HG02759 (cell line): ENCODE results near the gene INPP1.
"Not testable (repeated sequence)": the region's sequence is repeated elsewhere in the genome, so short reads cannot be mapped to it uniquely, and the experiment has no call there.

Source experiments
- ATAC-seq: cut with Tn5 transposase; IDR thresholded peaks from one replicate; pipeline ENCODE4 v1.9.1; 2021; ENCODE audit warnings: mild to moderate bottlenecking, moderate library complexity; ENCODE audit not compliant: unreplicated experiment

Gene INPP1, protein sequence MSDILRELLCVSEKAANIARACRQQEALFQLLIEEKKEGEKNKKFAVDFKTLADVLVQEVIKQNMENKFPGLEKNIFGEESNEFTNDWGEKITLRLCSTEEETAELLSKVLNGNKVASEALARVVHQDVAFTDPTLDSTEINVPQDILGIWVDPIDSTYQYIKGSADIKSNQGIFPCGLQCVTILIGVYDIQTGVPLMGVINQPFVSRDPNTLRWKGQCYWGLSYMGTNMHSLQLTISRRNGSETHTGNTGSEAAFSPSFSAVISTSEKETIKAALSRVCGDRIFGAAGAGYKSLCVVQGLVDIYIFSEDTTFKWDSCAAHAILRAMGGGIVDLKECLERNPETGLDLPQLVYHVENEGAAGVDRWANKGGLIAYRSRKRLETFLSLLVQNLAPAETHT

GRCh38 chr2:190343536-190344275, at the start of gene INPP1:
TSS of gene INPP1 (plus strand) at chr2:190343589. CDS start at chr2:190360103, 16,514 bp downstream.
- ATAC-seq = peak; percentile 67

DNA sequence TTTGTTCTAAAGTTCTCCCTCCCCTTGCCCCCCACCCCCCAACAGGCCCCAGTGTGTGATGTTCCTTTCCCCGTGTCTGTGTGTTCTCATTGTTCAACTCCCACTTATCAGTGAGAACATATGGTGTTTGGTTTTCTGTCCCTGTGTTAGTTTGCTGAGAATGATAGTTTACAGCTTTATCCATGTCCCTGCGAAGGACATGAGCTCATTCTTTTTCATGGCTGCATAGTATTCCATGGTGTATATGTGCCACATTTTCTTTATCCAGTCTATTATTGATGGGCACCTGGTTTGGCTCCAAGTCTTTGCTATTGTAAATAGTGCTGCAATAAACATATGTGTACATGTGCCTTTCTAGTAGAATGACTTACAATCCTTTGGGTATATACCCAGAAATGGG, 45.5 kb upstream of the INPP1 start:
- not testable (repeated sequence) for ATAC-seq

- no peak for ATAC-seq
Measured at GRCh38 chr2:190301032-190301431, 42.4 kb upstream of the INPP1 start.

DNA sequence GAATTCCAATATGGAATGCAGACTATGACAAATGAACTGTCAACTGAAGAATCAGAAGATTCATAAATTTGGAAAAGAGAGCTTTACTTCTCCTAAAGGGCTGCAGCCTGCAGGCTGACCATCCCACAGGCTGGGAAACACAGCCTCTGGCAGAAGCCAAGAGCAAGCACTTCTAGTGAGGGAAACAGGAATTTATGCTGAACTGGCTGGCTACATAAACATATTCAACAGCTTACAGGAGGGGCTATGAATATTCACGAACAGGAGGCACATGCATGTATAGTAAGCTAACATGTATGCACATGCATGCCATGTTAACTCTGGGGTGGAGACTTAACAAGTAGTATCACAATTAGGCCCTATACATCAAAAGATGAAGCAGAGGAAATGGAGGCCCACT, 41.3 kb upstream of the INPP1 start:
- ATAC-seq = no peak

- no peak for ATAC-seq
Measured at GRCh38 chr2:190303647-190304046, 39.7 kb upstream of the INPP1 start.

GRCh38 chr2:190304404-190304803, 39.0 kb upstream of the INPP1 start:
- no peak for ATAC-seq

- no peak for ATAC-seq
Measured at GRCh38 chr2:190308031-190308430, 35.4 kb upstream of the INPP1 start.

DNA sequence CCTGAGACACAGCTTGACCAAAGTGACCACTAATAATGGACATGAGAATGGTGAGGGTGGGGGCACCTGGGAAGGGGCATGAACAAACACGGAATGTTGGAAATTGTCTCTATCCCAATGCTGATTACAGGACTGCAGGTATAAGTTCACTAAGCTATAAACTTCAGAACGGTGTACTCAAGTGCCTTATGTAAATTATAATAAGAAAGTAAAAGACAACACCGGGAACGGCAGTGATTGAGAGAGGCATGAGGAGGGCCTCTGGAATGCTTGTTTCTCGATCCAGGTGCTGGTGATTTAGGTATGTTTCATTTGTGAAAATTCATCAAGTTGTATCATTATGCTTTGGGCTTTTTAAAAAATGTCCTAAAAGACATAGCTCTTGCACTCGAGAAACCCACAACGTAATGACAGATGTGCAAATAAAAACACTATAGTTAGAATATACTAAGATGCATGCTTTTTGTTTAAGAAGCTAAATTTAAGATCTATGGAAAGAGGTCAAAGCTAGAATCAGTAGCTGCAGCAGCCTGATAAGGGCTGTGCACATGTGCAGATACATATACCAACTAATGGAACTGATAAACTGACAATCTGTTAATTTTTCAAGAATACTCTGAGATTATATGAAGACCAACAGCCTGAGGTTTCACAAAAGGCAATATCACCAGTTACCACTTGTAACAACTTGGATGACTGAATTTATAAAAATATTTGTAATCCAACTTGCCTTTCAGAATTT, 31.3 kb upstream of the INPP1 start:
- ATAC-seq = no peak

DNA sequence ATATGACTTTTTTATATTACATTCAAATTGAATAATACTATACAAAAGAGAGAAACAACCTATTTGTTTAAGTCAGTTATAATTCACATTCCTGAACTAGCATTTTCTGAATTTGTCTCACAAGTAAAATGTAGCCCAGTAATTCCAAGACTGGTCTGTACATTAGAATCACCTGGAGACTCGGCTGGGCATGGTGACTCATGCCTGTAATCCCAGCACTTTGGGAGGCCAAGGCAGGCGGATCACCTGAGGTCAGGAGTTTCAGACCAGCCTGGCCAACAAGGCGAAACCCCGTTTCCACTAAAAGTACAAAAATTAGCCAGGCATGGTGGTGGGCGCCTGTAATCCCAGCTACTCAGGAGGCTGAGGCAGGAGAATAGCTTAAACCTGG, 30.8 kb upstream of the INPP1 start:
- not testable (repeated sequence) for ATAC-seq

DNA sequence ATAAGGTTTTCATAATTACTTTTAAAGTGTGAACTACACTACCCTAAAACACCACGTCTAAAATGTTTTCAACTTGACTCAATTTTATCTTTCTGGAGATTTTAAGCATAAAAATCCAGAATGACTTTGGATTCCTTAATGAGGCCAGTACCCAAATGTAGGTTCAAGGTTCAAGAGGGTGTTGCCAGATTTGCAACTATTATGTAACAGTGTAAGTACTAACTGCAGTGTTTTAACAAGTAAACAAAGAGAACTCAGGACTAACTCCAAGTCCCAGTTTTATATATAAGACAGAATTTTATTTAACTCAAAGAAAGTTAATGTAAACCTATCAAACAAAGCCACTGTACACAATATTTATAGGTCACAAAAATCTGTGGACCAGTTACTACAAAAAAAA, 29.5 kb upstream of the INPP1 start:
- ATAC-seq = no peak

DNA sequence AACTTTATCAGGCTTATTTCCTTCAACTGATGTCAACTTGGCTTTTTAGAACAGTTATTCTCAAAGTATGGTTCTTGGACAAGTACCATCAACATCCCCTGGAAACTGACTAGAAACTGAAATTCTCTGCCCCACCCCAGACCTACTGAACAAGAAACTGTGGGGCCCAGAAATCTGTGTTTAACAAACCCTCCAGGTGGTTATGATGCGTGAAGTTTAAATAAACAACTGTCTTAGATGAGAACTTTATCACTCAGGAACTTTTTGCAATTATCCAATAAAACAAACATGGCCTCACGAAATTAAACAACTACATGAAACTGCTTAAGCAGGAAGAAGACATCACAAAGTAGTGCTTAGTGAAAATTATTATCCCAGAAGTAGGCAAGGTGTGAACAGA, 28.1 kb upstream of the INPP1 start:
- ATAC-seq = no peak

DNA sequence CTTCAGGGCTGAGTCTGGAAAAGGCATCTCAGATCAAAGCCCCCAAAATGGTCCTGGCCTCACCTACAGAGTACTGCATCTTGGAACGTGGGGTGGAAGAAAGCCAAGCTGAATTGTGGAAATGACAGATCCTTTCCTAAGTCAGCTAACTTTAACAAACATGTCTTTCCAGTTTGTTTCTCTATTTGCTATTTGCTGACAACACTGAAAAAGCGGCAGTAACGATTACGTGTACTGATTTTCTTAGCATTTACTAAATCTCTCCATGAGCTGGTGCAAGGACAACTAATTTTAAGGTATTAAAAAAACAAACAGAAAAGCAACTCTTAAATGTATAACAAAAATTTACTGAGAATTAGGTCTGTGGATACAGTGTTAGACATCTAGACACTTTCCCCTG, 24.9 kb upstream of the INPP1 start:
- no peak for ATAC-seq

- peak; percentile 35 for ATAC-seq
Measured at GRCh38 chr2:190318931-190319554, 24.3 kb upstream of the INPP1 start.

DNA sequence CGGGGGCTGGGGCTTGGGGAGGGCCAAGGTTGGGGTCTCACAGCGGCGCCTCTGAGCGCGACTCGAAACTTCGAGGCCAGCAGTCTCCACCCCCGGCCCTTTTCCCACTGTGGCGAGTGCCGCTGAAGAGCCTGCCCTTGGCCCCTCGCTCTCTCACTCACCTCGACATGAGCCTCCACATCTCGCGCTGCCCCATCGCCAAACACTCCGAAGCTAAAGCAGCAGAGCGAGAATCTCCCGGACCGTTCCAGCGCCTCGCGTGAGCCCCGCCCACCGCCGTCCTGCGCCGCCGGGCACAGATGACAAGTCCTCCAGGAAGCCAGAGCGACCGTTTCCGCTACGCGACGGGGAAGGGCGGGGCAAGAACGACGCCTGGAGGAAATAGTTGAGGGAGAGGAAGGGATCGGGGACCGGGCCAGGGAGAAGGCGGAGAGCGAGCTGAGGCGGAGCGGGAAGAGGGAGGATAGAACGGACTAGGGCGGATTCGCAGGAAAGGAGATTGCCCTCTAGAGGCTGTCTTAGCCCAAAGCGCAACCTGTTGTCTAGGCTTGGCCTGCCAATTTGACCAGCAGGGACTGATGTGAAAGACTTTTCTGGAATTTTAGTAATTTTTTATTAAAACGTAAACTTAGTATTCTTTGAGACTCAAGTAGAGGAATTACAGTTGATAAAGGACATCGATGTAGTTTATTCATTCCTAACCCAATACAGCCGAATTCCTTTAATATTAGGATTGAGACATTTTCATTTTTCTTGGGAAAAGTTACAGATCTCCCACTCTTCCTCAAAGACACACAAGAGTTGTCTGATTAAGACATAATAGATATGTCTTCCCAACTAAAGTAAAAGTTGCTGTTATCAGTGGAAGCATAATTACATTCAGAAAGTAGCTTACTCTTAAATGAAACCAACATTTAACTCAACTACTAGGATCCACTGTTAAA, 23.6 kb upstream of the INPP1 start, which contains the start of gene HIBCH:
Gene HIBCH (minus strand): TSS at position 272 of the 944 bp plus-strand sequence. CDS start 76 bp downstream, at position 196.
- peak; percentile 96 for ATAC-seq

DNA sequence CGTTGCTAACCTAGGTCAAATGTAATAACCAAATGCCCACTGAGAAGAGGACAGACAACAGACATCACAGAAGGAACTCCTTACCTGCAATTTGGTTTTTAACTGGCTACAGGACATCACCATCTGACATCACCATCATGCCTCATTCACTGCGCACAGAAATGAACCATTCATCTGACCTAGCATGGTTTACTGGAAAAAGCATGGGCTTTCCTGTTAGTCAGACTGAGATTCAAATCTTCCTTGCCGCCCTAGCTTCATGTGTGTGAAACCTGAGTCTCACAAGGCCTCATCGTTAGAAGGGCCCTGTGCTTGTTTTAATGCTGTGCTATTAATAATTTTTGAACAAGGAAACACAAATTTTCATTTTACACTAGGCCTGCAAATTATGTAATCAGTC, 22.7 kb upstream of the INPP1 start:
- no peak for ATAC-seq

GRCh38 chr2:190323406-190323805, 20.0 kb upstream of the INPP1 start:
- ATAC-seq = no peak

DNA sequence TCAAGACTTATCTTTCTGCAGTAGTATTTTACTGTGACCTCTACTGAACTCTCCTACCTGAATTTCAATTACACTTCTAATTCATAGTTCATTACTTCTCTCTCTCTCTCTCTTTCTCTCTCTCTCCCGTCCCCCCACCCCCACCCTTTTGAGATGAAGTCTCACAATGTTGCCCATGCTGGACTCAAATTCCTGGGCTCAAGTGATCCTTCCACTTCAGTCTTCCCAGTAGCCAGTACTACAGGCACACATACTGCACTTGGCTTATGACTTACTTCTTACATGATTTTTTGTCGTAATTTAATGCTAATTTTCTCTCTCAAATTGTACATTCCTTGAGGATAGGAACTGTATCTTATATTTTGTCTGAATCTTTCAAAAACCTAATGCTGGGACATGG, 17.8 kb upstream of the INPP1 start:
- ATAC-seq = no peak

- no peak for ATAC-seq
Measured at GRCh38 chr2:190327867-190328572, 15.4 kb upstream of the INPP1 start.

DNA sequence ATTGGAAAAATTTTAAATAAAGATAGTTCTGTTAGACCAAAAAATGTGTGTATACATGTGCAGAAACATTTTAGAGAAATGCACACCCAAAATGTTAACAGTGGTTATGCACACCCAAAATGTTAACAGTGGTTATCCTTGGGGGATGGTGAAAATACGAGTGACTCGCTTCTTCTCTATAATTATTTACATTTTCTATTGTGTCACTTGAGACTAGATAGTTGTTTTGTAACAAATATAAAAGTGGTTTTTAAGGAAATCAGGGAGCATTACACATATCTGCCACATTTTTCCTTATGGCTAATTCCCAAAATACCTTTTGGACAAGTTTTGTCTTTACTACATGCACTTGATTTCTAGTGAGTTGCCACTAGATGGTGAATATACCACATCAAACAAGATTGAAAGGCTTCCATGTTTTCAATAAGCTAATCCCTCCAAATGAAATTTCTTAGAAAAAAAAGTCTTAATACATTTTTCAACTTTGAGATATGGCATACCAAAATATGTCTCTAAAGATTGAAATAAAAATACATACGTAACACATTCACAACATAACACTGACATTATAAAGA, 14.7 kb upstream of the INPP1 start:
- ATAC-seq = no peak
